GM21381 (cell line): ENCODE data around the gene S100A14.
"Not testable (repeated sequence)": the region's sequence is repeated elsewhere in the genome, so short reads cannot be mapped to it uniquely, and the experiment has no call there.

Experiments
- ATAC-seq: cut with Tn5 transposase; IDR thresholded peaks from one replicate; pipeline ENCODE4 v1.9.1; 2021; ENCODE audit warnings: mild to moderate bottlenecking, moderate library complexity; ENCODE audit not compliant: unreplicated experiment

Gene S100A14

DNA sequence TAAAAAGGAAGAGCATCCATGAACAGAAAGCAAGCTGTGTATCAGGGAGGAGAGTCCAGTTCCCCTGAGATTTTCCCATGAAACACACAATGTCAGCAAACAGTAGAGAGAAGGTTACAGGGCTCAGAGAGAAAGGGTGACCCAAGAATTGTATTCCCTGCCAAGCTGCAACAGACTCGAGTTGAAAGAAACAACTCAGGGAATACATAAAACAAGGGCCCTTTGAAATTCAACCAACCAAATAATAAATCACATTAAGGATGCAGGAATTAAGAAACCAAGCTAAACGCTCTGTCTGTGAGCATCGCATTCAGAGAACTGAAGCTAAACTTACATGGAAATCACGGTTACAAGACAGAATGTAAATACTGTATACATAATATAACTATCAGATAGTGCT, 23.4 kb downstream of the S100A14 start:
- no peak for ATAC-seq

- ATAC-seq = no peak
Measured at GRCh38 chr1:153588482-153588881, 27.6 kb downstream of the S100A14 start.

DNA sequence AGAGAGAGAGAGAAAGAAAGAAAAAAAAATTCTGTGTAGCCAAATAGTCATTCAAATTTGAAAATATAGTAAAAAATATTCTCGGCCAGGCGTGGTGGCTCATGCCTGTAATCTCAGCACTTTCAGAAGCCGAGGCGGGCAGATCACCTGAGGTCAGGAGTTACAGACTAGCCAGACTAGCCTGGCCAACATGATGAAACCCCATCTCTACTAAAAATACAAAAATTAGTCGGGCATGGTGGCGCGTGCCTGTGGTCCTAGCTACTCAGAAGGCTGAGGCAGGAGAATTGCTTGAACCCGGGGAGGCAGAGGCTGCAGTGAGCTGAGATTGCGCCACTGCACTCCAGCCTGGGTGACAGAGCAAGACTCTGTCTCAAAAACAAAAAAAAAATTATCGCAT, 28.1 kb downstream of the S100A14 start:
- not testable (repeated sequence) for ATAC-seq

- ATAC-seq = no peak
Measured at GRCh38 chr1:153587314-153587713, 28.8 kb downstream of the S100A14 start.

- ATAC-seq = no peak
Measured at GRCh38 chr1:153586347-153586746, 29.8 kb downstream of the S100A14 start.

GRCh38 chr1:153585006-153585405, 31.1 kb downstream of the S100A14 start:
- no peak for ATAC-seq

DNA sequence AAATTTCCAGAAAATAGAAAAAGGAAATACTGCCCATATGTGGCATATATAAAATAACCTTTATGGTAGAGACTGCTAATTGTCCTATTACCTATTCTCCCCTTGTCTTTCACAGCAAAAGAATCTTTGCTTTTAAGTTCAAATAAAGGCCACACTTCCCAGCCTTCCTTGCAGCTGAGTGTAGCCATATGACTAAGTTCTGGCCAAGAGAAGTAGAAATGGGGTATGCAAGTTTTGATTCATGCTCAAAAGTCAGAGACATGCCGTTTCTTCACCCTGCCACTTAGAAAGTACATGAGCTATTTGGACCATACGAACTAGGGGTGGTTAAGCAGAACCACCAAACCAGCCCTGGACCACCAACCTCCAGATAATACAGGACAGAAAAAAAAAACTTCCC, 32.1 kb downstream of the S100A14 start:
- no peak for ATAC-seq

DNA sequence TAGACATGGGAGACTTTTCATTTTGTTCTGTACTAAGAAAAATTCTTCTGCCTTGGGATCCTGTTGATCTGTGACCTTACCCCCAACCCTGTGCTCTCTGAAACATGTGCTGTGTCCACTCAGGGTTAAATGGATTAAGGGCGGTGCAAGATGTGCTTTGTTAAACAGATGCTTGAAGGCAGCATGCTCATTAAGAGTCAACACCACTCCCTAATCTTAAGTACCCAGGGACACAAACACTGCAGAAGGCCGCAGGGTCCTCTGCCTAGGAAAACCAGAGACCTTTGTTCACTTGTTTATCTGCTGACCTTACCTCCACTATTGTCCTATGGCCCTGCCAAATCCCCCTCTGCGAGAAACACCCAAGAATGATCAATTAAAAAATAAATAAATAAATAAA, 32.6 kb downstream of the S100A14 start:
- ATAC-seq = not testable (repeated sequence)

DNA sequence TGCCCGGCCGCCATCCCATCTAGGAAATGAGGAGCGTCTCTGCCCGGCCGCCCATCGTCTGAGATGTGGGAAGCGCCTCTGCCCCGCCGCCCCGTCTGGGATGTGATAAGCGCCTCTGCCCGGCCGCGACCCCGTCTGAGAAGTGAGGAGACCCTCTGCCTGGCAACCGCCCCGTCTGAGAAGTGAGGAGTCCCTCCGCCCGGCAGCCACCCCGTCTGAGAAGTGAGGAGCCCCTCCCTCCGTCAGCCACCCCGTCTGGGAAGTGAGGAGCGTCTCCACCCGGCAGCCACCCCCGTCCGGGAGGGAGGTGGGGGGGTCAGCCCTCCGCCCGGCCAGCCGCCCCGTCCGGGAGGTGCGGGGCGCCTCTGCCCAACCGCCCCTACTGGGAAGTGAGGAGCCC, 33.3 kb downstream of the S100A14 start:
- not testable (repeated sequence) for ATAC-seq

DNA sequence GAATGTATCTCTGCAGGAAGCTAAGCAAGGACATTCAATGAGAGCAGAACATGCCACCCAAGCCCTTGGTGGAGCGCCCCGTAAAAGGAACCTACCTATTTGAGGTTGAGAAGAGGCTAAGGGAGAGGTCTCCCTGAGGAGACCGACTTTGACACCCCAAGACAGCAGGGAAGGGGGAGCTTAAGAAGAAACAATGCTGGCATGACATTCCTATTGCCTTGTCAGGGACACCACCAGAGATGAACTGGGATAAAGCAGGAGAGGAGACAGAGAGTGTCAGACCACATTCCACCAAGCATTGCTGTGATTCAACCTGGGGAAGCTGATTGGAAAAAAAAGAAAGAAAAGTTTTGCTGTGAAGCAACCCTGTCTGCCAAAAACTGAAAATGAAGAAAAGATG, 37.2 kb downstream of the S100A14 start:
- ATAC-seq = no peak

GRCh38 chr1:153578490-153578889, 37.6 kb downstream of the S100A14 start:
- ATAC-seq = no peak

DNA sequence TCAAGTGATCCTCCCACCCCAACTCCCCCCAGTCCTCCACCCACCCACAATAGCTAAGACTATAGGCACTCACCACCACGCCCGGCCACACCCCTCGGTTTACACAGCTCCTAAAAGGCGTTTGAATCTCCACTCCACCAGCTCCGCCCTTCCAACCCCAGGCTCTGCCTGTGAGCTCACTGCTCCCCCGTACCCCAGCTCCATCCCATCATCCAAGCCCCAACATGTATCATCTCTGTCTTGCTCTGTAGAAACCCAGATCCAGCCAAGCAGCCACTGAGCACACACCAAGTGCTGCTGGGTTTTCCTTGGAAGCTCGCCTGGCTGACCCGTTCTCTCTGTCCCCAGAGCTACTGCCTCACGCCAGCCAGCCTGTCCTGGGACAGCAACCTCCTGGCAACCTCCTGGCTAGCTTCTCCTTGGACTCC, 38.5 kb downstream of the S100A14 start:
- ATAC-seq = no peak

DNA sequence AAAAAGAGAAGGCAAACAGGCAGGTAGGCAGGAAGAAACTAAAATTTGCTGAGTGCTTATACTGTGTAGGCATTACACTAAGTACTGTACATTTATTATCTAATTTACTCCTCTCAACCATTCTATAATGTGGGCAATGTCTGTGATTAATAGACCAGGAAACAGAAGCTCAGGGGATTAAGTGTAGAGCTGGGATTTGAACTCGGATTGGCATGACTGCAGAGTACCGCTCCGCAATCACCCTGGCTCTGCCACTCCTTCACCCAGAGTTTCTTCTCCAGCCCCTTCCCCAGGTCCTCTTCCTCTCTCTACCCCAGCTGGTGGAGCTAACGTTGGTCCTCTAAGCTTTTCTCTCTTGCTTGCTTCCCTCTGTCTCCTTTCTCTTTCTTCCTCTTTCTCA, 39.0 kb downstream of the S100A14 start:
- no peak for ATAC-seq

- not testable (repeated sequence) for ATAC-seq
Measured at GRCh38 chr1:153575497-153575896, 40.6 kb downstream of the S100A14 start.

DNA sequence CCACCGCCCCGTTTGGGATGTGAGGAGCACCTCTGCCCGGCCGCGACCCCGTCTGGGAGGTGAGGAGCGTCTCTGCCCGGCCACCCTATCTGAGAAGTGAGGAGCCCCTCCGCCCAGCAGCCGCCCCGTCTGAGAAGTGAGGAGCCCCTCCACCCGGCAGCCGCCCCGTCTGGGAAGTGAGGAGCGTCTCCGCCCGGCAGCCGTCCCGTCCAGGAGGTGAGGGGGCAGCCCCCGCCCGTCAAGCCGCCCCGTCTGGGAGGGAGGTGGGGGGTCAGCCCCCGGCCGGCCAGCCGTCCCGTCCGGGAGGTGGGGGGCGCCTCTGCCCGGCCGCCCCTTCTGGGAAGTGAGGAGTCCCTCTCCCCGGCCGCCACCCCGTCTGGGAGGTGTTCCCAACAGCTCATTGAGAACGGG, 41.0 kb downstream of the S100A14 start:
- ATAC-seq = not testable (repeated sequence)

DNA sequence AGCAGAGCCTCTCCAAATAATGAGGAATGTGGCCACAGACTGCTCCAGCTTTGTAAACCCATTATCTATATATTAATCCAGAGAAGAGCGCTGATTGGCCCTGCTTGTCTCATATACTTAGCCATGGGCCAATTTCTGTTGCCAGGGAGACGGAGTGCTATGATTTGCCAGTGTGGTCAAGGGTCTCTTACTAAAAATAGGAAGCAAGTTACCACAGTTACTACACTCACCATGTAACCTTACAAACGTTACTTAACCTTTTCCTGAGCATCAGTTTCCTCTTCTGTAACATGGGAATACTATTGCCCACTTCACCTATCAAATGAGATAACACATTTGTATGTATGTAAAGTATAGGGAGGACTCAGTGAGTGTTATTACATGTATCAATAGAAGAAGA, 42.8 kb downstream of the S100A14 start:
- ATAC-seq = no peak

DNA sequence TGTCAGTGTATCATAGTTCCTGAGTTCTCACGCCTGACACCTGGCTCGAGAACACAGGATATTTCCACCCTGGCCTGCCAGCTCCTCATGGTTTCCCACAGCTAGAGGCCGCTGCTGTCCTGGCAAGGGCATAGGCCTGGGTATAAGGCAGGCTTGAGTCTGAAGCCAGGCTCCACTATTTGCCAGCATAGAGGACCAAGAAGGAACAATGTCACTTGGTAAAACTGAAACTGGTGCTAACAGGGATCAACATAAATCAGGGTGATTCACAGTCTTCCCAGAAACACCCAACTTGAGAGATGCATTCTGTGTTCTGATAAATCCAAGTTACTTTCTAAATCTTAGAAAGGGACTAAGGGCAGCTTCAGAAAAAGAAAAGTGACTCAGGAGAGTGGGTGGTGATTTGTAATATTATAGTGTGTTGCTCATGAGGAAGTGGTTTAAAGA, 43.5 kb downstream of the S100A14 start:
- ATAC-seq = no peak

DNA sequence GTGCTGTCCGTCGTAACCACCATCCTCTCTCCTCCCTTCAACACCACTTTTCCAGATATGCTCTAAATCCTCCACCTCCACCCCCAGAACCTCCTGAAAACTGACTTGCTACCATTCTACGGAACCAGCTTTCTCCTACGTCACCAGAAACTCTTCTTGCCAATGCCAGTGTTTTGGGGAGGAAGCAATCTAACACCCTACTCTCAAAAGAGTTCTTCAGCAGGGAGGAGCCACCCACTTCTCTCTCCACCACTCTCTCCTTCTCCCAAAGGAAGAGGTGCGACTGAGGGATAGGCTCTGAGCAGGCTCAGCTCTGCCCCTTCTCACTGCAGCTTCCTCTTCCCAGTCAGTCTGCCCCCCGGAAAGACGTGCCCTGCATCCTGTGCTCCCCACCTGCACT, 44.4 kb downstream of the S100A14 start:
- ATAC-seq = no peak

DNA sequence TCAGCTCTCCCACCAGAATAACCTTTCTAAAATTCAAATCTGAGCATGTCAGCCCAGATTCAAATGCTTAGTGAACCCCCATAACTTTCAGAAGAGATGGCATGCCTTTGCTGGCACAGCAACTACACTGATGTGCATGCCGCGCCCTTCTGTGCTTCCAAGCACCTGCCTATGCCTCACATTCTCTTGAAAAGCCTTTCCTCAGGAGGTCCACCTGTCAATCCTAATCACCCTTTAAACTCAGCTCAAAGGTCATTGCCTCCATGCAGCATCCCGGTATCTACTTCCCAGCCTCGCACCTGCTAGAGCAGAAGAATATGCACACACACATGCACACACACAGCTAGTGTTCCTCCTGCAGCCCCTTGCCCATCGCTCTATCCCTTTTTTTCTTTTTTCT, 45.3 kb downstream of the S100A14 start:
- ATAC-seq = no peak

DNA sequence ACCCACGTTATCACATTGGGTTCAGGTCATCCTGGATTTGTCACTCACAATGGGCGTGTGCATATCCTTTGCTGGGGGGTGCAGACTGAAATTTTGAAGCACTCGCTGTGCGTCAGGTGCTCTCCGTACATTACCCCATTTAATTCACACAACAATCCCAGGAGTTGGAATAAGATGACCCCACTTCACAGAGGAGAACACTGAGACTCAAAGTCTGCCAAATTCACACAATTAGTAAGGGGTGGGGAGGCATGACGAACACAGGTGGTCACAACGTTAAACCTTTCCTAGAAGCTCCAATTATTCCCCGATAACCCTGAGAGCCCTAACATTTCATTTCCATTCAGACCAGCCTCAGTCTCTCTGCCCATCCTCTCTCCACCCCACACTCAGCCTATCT, 46.7 kb downstream of the S100A14 start:
- no peak for ATAC-seq

GRCh38 chr1:153568367-153569099, 47.6 kb downstream of the S100A14 start:
- ATAC-seq = no peak

DNA sequence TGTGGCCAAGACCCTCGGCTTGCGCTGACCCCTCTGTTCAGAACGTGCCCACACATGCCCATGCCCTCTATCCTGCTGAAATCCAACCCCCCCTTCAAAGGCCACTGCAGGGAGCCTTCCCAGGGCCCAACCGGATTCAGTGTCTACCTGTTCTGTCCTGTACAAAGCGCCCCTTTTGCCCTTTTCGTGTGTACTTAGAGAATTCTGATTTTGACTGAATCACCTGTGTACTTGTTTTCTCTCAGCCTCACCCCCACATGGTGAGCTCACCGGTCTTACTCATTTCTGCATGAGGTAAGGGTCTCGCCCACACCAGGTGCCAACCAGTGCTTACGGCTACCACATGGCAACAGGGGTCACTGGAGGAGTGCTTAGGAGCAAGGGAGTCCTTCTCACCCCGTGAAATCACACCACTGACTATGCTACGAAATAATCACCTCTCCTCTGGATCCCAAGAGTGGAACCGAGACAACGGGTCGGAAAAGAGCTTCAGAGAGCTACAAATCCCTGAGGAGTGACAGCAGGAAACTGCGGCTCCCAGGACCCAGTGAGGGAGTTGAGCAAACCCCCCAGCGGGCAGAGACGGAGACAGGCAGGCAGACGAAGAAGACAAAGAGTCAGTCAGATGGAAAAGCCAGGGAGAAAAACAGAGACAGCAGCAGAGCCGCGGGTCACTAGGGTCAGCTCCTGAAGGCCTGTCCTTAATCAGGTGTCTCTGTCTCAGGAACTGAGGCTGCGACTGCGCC, 48.3 kb downstream of the S100A14 start:
- ATAC-seq = no peak
